IPS-20b (cell line): ENCODE measurements around the gene ELAVL3.
A peak's percentile ranks its signal among the peaks of the same experiment; 100 is the strongest.

Experiments
- H3K27ac ChIP-seq: one replicate; pipeline ENCODE4 v1.5.1; 2013; ENCODE audit warnings: low read length
- H3K27me3 ChIP-seq: 2 replicates; pipeline ENCODE4 v1.6.1; 2013; ENCODE audit warnings: mild to moderate bottlenecking, low read length, inconsistent platforms; ENCODE audit not compliant: insufficient read depth
- H3K36me3 ChIP-seq: 2 replicates; pipeline ENCODE4 v1.6.1; 2013; ENCODE audit warnings: low read depth, mild to moderate bottlenecking, inconsistent platforms, low read length, moderate library complexity; ENCODE audit not compliant: insufficient read depth
- H3K4me1 ChIP-seq: 2 replicates; pipeline ENCODE4 v1.6.1; 2013; ENCODE audit warnings: mild to moderate bottlenecking, control low read depth, inconsistent platforms, low read length, moderate library complexity; ENCODE audit not compliant: insufficient read depth
- H3K4me3 ChIP-seq: 2 replicates; pipeline ENCODE4 v1.5.1; 2013; ENCODE audit warnings: mild to moderate bottlenecking, low read length, inconsistent platforms
- H3K9ac ChIP-seq: 2 replicates; pipeline ENCODE4 v1.6.1; 2013; ENCODE audit warnings: low read depth, mild to moderate bottlenecking, inconsistent platforms, low read length, moderate library complexity
- H3K9me3 ChIP-seq: 2 replicates; pipeline ENCODE4 v1.6.1; 2013; ENCODE audit warnings: mild to moderate bottlenecking, low read depth, low read length, inconsistent platforms; ENCODE audit not compliant: insufficient read depth

Gene ELAVL3

DNA sequence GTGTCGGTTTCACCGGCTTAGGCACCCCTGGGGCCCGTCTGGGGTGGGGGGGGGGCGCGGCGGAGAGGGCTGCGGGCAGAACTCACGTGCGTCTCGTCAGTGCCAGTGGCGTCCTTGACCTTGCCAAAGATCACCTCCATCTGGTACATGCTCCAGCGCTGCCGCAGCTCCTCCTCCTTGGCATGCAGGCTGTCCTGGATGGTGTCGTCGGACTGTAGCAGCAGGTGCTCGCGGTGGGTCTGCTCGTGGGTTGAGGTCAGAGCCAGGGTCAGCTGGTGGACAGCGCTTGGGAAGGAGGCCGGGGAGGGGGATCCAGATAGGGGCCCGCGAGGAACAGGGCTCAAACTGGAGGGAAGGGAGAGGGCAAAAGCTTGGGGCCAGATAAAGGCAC lies 57.1 kb downstream of the ELAVL3 start:
- H3K4me3 ChIP-seq = no peak overlapping the region
- H3K27me3 ChIP-seq = peaks cover 53% of the 10 kb centered on the region
- H3K9ac ChIP-seq = no peak overlapping the region
- H3K27ac ChIP-seq = no peak overlapping the region
- no peaks in the 10 kb centered on the region; the same call in 1 of the 2 replicates for H3K4me1 ChIP-seq
- no peaks in the 10 kb centered on the region for H3K9me3 ChIP-seq
- H3K36me3 ChIP-seq = no peaks in the 10 kb centered on the region

DNA sequence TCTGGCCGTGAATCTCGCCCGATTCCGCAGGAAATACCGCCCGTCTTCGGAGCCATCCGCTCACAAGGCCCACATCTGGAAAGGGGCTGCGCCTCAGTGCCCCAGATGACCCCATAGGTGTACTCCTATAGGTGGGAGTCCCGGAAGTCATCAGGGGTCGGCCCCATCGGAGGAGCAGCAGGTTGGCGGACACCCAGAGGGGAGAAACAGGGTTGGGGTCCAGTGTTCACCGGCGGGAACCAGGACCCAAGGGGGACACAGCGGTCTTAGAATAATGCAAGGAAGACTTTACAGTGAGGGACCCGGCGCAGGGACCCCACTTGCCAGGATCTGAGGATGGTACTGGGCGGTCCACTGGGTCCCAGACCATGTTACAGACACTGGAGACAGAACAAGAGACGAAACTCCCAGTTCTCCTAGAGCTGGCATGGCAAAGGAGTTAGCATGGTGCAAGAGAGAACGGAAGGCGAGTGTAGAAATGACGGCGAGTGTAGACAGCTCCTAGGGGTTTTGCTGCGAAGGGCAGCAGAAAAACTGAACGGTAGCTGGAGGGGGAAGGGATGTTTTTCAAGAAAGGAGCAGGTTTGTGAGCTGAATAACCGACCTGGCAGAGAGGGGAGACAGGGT lies 57.6 kb downstream of the ELAVL3 start:
- Histone ChIP-seq H3K4me3 (peak overlapping the region; percentile 81; the same call in 1 of the 2 replicates), H3K36me3 (no peaks in the 10 kb centered on the region), H3K4me1 (no peaks in the 10 kb centered on the region; the same call in 1 of the 2 replicates), H3K9me3 (no peaks in the 10 kb centered on the region), H3K9ac (no peak overlapping the region), H3K27me3 (peaks cover 58% of the 10 kb centered on the region), H3K27ac (no peak overlapping the region)

DNA sequence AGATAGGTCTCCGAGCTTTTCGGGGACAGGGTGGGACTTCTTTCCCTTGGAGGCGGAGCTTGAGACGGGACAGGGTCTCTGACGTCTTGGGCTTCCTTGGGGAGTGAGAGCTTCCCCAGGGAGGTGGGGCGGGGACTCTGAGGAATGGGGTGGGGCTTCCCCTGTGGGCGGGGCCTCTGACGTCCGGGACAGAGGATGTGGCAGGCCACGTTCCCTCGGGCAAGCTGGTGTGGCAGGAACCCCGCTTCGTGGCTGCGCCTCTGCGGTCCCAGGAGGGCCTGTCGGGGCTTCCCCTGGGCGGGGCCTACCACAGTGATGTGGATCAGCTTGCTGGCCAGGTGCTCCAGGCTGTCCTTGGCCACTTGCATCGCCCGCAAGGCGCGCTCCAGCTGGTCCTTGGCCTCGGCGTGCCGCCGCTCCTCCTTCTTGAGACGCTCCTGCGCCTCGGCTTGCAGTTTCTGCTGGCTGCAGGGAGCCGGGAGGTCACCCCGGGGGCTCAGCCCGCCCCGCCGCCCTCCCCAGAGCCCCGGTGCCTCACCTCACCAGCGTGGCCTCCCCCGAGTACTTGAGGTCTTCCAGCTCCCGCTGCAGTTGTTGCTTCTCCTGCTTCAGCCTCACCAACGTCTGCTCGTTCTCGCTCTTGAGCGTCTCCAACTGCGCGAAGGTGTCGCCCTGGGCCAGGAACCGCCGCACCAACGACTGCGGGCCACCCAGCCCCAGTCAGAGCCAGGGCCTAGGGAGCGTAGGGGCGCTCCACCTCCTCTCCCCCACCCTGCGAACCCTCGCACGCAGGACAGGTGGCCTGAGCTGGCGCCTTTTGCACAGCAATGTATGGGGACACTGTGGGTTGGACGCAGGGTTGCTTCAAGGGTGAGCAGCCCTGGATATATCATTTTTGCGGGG lies 58.4 kb downstream of the ELAVL3 start:
- Histone ChIP-seq H3K9ac (no peak overlapping the region; the same call in 1 of the 2 replicates), H3K27ac (no peak overlapping the region)

DNA sequence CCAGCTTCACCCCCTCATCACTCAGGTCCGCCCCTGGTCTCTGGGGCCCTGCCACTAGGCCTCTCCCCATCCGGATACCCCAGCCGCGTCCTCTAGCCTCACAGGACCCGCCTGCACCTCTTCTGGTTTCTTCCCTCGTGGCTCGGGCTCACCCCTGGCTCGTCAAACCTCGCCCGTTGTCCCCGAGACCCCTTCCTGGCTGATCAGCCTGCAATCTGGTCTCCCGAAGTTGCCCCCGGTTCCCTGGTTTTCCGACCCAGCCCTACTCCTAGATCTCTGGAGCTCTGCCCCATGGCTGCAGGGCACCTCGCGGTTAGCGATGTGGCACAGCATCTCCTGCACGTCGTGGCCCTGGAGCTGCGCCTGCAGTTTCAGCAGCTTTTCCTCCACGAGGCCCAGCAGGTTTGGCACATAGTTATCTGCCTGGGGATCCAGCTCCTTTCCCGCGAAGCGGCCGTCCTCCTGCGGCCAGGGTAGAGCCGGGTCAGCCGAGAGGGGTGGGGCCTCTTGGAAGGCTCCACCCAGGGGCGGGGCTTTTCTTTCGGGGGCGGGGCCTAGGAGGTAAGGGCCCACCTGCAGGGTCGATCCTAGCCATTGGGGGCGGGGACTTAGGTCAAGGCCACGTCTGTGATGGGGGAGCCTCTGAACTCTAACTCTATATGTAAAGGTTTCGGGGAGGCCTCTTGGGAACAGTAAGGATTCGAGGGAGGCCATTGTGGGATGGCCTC lies 59.3 kb downstream of the ELAVL3 start:
- Histone ChIP-seq H3K4me3 (peak overlapping the region; percentile 81), H3K9ac (peak overlapping the region; percentile 66; the same call in 1 of the 2 replicates), H3K27ac (no peak overlapping the region), H3K36me3 (no peaks in the 10 kb centered on the region), H3K27me3 (peaks cover 65% of the 10 kb centered on the region), H3K4me1 (no peaks in the 10 kb centered on the region; the same call in 1 of the 2 replicates), H3K9me3 (no peaks in the 10 kb centered on the region)

More for the DNA sequence above, 58.4 kb downstream of the ELAVL3 start:
- Histone ChIP-seq H3K4me1 (no peaks in the 10 kb centered on the region; the same call in 1 of the 2 replicates), H3K36me3 (no peaks in the 10 kb centered on the region), H3K9me3 (no peaks in the 10 kb centered on the region), H3K27me3 (peaks cover 65% of the 10 kb centered on the region), H3K4me3 (peak overlapping the region; percentile 81)

DNA sequence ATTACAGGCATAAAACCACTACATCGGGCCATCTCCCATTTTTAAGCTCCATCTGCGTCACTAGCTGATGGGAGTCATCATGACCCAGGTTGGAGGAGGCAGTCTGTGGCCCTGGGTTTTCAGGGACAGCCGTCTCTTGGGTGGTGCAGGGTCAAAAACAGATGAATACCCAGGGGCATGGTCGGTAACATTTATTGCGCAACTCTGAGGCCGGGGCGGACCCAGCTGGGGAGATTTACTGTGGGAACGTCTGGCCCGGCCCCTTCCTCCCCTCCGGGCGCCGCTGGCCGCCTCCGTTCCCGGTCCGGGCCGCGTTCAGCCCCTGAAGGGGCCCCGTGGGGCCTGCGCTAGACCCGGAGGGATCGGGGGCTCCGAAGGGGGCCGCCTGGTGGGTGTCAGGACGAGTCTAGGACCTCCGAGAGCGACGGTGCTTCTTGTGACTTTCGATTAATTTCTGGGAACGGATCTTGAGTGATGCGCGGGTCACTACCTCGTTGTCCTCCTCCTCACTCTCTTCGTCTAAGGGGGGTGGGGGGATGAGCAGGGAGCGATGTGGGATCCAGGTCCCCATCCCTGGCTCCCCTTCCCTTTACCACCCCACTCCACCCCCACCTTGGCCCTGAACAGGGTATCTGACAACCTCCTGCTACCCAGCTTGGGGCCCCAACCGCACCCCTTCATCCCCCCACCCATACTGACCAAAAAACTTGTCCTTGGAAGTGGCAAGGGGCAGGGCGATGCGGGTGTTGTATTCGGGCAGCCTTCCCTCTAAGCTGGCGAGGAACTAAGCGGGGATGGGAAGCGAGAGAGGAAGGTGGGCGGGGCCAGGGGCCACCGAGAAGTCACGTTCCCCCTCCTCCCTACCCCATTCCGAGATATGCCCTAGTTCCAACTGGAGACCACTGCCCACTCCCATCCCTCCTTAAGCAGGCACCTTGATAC lies 60.1 kb downstream of the ELAVL3 start:
- H3K27me3 ChIP-seq = peaks cover 65% of the 10 kb centered on the region
- H3K27ac ChIP-seq = no peak overlapping the region
- H3K36me3 ChIP-seq = no peaks in the 10 kb centered on the region

DNA sequence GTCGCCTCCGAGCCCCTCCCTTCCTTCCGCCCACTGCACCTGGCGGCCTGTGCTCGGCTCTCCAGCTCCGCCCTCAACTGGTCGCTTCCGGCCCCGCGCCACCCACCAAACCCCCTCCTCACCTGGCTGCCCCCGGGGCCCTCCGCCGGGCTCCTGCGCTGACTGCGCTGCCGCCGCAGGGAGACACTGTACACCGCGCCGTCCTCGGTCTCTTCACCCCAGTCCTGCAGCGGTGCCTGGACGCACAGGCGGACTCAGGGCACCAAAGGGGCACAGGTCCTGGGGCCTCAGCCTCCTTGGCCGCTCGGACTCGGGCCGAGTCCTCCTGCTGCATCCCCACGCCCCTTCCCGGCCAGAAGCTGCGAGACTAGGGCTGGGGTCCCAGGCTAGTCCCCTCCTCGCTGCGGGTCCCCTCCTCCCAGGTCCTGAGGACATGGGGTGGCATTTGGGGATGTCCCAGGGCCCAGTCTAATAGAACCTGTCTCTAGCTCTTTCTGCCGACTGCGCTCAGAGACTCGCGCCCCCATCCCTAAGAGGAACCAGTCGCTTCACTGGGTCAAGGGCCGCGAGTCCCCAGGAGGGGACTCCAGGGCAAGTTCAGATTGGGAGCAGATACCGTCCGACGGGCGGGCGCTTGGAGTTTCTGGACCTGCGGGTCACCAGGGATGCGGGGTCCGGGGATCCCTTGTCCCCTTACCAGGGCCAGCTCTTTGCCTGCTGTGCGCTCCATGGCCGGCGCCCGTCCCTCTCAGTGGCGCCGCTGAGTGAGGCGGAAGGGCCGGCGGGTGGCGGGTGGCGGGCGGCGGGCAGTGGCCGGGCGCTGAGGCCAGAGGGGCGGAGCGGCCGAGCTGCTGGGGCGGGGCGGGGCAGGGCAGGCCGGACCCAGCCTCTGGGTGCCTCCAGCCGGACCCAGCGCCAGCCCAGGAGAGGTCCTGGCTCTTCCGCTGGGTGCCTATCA lies 62.0 kb downstream of the ELAVL3 start, which contains the start of gene RGL3:
RGL3 (minus strand) TSS at position 766 of the 958 bp plus-strand sequence; CDS start at position 730, 36 bp downstream.
- peak within 1 kb of the TSS; percentile 91 for H3K4me3 ChIP-seq
- peaks cover 61% of the 10 kb centered on the region for H3K27me3 ChIP-seq
- no peaks in the 10 kb centered on the region for H3K9me3 ChIP-seq
- no peaks in the 10 kb centered on the region; the same call in 1 of the 2 replicates for H3K36me3 ChIP-seq
- no peaks in the 10 kb centered on the region; the same call in 1 of the 2 replicates for H3K4me1 ChIP-seq
- H3K9ac ChIP-seq = peak within 1 kb of the TSS; percentile 84; the same call in 1 of the 2 replicates
- no peak within 1 kb of the TSS for H3K27ac ChIP-seq

More for the DNA sequence above, 60.1 kb downstream of the ELAVL3 start:
- H3K4me1 ChIP-seq = no peaks in the 10 kb centered on the region; the same call in 1 of the 2 replicates
- no peaks in the 10 kb centered on the region for H3K9me3 ChIP-seq
- peak overlapping the region; percentile 81 for H3K4me3 ChIP-seq
- peak overlapping the region; percentile 66; the same call in 1 of the 2 replicates for H3K9ac ChIP-seq

DNA sequence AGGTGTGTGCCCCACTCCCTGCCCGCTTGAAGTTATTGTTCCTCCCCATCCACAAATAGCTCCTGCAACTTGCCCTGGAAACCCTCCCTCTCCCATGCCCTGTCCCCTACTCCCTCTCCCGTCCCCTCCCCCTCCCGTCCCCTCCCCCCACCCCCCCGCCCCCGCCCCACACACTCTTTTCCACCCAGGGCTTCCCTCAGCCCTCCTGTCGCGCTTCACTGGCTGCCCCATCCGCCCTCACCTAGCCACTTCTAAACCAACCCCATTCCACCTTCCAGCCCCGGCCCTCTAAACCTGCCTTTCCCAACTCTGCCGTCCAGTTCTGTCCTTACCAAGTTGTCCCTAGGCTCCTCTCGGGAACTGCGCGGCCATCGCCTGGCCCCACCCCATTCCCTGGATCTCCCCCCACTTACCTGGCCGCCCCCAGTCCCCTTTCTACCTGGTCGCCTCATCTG lies 62.7 kb downstream of the ELAVL3 start:
- Histone ChIP-seq H3K9ac (peak overlapping the region; percentile 84; the same call in 1 of the 2 replicates), H3K27me3 (peaks cover 54% of the 10 kb centered on the region), H3K4me1 (no peaks in the 10 kb centered on the region; the same call in 1 of the 2 replicates), H3K9me3 (no peaks in the 10 kb centered on the region), H3K36me3 (no peaks in the 10 kb centered on the region; the same call in 1 of the 2 replicates), H3K27ac (no peak overlapping the region), H3K4me3 (peak overlapping the region; percentile 91)

DNA sequence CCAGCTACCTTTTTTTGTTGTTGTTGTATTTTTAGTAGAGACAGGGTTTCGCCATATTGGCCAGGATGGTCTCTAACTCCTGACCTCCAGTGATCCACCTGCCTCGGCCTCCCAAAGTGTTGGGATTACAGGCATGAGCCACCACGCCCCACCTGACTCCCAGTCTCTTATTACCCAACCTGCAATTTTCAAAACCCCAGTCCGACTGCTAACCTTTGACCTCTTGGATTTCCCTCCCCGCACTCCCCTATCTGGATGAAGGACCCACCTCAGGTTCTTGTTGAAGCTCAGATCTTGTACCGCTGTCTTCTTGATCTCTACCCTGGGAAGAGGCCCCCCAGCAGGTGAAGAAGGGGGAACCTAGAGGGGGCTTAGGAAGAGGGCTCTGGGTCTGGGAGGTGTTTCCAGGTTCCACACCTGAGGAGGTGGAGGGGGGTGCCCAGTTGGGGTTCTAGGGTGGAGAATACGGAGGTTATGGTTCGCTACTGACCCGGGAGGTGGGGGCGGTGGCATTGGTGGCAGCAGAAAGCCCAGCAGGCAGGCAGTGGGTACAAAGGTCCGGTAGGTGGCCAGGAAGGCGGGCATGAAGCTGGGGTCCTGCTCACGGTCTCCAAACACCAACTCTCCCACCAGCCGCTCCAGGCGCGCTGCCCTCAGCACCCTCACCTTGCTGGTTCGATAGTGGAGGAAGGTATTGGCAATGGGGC lies 64.3 kb downstream of the ELAVL3 start:
- Histone ChIP-seq H3K4me1 (no peaks in the 10 kb centered on the region; the same call in 1 of the 2 replicates), H3K4me3 (no peak overlapping the region), H3K36me3 (peaks cover under 1% of the 10 kb centered on the region; the same call in 1 of the 2 replicates), H3K27me3 (peaks cover 38% of the 10 kb centered on the region), H3K9ac (no peak overlapping the region), H3K9me3 (no peaks in the 10 kb centered on the region), H3K27ac (no peak overlapping the region)

DNA sequence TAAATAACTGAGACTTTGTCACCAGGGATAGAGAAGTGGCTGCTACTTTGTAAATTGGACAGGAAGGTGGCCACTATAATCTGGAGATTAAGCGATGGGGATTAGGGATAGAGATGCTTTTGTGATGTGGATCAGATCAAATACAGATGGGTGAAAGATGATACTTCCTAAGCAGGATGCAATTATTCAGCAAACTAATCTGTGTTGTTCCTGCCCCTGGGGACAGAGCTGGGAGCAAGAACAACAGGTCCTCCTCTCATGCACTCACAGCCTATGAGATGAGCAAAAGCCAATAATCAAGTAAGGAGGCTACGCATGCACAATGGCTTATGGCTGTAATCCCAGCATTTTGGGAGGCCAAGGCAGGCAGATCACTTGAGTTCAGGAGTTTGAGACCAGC lies 66.3 kb downstream of the ELAVL3 start:
- H3K4me1 ChIP-seq = no peaks in the 10 kb centered on the region
- peaks cover 18% of the 10 kb centered on the region for H3K27me3 ChIP-seq
- no peak overlapping the region for H3K4me3 ChIP-seq
- no peak overlapping the region for H3K27ac ChIP-seq
- H3K9ac ChIP-seq = no peak overlapping the region
- H3K9me3 ChIP-seq = no peaks in the 10 kb centered on the region
- peaks cover 5% of the 10 kb centered on the region for H3K36me3 ChIP-seq
